ENCODE data around the gene IGSF10.

IGSF10 gene

DNA sequence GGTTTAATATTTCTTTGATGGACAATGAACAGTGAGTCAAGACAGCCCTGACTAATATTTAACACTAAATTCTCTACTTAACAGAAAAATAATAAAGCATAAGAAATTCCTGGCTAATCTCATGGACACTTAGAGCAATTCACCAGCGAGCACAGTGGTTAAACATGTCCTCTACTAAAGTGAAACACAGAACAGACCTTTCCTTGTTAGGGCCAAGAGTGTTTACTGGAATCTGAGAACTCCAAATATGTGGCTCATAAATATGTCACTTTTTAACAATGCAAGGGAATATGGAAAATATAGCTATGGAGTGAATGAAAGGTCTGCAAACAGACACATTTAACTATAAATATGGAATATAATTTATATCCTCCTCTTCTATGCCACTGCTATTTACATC lies 18.6 kb upstream of the IGSF10 start:
- Histone ChIP-seq H3K9me3 (ENCODE audit: low read length) (peaks cover 2% of the 10 kb centered on the region), H3K36me3 (ENCODE audit: insufficient read depth, low read length) (no peaks in the 10 kb centered on the region), H3K4me1 (ENCODE audit: insufficient read depth, low read length) (no peaks in the 10 kb centered on the region), H2AFZ (ENCODE audit: low read depth, low read length) (no peak overlapping the region), H3K27me3 (ENCODE audit: insufficient read depth, low read length) (no peaks in the 10 kb centered on the region), H3K4me3 (ENCODE audit: low read length) (no peak overlapping the region)

DNA sequence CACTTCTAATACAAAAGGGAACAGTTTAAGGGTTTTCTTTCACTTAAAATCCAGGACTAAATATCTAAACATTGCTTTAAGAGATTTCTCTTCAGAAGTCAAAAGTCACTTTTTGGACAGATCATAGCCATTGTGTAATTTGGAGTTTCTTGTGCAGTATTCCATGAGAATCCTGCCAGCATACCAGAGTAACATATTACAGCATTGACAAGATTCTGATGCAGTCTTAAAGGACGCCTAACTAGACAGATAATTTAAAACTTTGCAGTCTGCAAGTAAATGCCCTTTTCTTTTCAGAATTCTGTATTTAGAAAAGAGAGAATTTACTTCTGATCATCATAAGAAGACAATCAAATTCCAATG lies 17.5 kb upstream of the IGSF10 start:
- Histone ChIP-seq H2AFZ (ENCODE audit: low read depth, low read length) (no peak overlapping the region), H3K9me3 (ENCODE audit: low read length) (peaks cover 2% of the 10 kb centered on the region), H3K4me3 (ENCODE audit: low read length) (no peak overlapping the region), H3K36me3 (ENCODE audit: insufficient read depth, low read length) (no peaks in the 10 kb centered on the region), H3K27me3 (ENCODE audit: insufficient read depth, low read length) (no peaks in the 10 kb centered on the region), H3K4me1 (ENCODE audit: insufficient read depth, low read length) (no peaks in the 10 kb centered on the region)

GRCh38 chr3:151477591-151478334 lies 16.9 kb upstream of the IGSF10 start:
- H3K27me3 ChIP-seq (ENCODE audit: insufficient read depth, low read length), result no peaks in the 10 kb centered on the region
- no peak overlapping the region for H2AFZ ChIP-seq (ENCODE audit: low read depth, low read length)
- no peak overlapping the region for H3K4me3 ChIP-seq (ENCODE audit: low read length)
- peaks cover 2% of the 10 kb centered on the region for H3K9me3 ChIP-seq (ENCODE audit: low read length)
- H3K4me1 ChIP-seq (ENCODE audit: insufficient read depth, low read length), result no peaks in the 10 kb centered on the region
- H3K36me3 ChIP-seq (ENCODE audit: insufficient read depth, low read length), result no peaks in the 10 kb centered on the region

- Histone ChIP-seq H3K4me3 (ENCODE audit: low read length) (no peak overlapping the region), H3K9me3 (ENCODE audit: low read length) (no peaks in the 10 kb centered on the region)
These were observed 15.6 kb upstream of the IGSF10 start for GRCh38 chr3:151476344-151477018.

GRCh38 chr3:151468284-151468917 lies 7.5 kb upstream of the IGSF10 start:
- no peaks in the 10 kb centered on the region for H3K36me3 ChIP-seq (ENCODE audit: insufficient read depth, low read length)
- no peaks in the 10 kb centered on the region for H3K4me1 ChIP-seq (ENCODE audit: insufficient read depth, low read length)
- peaks cover 4% of the 10 kb centered on the region for H3K27me3 ChIP-seq (ENCODE audit: insufficient read depth, low read length)
- no peak overlapping the region for H2AFZ ChIP-seq (ENCODE audit: low read depth, low read length)
- no peaks in the 10 kb centered on the region for H3K9me3 ChIP-seq (ENCODE audit: low read length)
- no peak overlapping the region for H3K4me3 ChIP-seq (ENCODE audit: low read length)

More at GRCh38 chr3:151476344-151477018, 15.6 kb upstream of the IGSF10 start:
- H2AFZ ChIP-seq (ENCODE audit: low read depth, low read length), result no peak overlapping the region
- no peaks in the 10 kb centered on the region for H3K4me1 ChIP-seq (ENCODE audit: insufficient read depth, low read length)
- H3K36me3 ChIP-seq (ENCODE audit: insufficient read depth, low read length), result no peaks in the 10 kb centered on the region
- no peaks in the 10 kb centered on the region for H3K27me3 ChIP-seq (ENCODE audit: insufficient read depth, low read length)

DNA sequence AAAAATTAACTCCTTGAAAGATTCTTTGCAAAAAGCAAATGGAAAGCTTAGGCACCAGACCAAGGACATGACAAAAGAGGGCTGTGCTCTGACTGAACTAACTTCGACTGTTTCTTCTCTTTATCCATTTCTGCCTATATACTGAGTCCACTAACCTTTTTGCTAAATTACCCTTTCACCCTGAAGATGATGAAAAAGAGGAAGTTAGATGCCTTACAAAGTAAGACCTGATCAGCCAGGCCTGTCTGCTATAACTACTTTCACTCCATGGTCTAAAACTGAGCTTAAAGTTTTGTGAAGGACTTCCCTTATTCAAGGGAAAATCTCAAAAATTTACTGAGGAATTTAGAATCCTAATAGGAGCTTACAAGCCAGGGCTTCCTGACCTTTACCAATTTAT lies 6.2 kb upstream of the IGSF10 start:
- H3K36me3 ChIP-seq (ENCODE audit: insufficient read depth, low read length), result no peaks in the 10 kb centered on the region

DNA sequence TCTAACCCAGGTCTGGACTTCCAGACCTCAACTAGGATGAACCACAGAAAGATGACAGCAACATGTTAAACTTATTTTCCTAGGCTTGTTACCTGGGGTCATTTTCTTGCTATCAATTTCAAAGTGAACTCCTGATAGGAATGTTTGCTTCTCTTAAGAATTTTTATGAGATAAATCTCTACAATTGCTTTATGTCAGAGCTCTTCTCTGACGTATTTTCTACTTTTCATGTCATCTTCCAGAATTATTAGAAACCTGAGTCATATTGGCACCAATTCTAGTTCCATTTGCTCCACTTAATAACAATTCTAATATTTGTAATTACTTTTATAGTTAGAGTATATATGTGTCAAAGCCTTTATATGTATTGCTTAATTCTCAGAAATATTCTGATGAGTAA lies 2.1 kb upstream of the IGSF10 start:
- no peak overlapping the region for H2AFZ ChIP-seq (ENCODE audit: low read depth, low read length)
- no peak overlapping the region for H3K4me3 ChIP-seq (ENCODE audit: low read length)
- no peaks in the 10 kb centered on the region for H3K4me1 ChIP-seq (ENCODE audit: insufficient read depth, low read length)
- no peaks in the 10 kb centered on the region for H3K9me3 ChIP-seq (ENCODE audit: low read length)
- H3K27me3 ChIP-seq (ENCODE audit: insufficient read depth, low read length), result peaks cover 37% of the 10 kb centered on the region
- H3K36me3 ChIP-seq (ENCODE audit: insufficient read depth, low read length), result no peaks in the 10 kb centered on the region

More for the DNA sequence above, 6.2 kb upstream of the IGSF10 start:
- H3K4me3 ChIP-seq (ENCODE audit: low read length), result no peak overlapping the region
- no peak overlapping the region for H2AFZ ChIP-seq (ENCODE audit: low read depth, low read length)
- no peaks in the 10 kb centered on the region for H3K4me1 ChIP-seq (ENCODE audit: insufficient read depth, low read length)
- peaks cover 11% of the 10 kb centered on the region for H3K27me3 ChIP-seq (ENCODE audit: insufficient read depth, low read length)
- H3K9me3 ChIP-seq (ENCODE audit: low read length), result no peaks in the 10 kb centered on the region

- no peaks in the 10 kb centered on the region for H3K4me1 ChIP-seq (ENCODE audit: insufficient read depth, low read length)
- no peaks in the 10 kb centered on the region for H3K9me3 ChIP-seq (ENCODE audit: low read length)
- no peak overlapping the region for H2AFZ ChIP-seq (ENCODE audit: low read depth, low read length)
- peaks cover 37% of the 10 kb centered on the region for H3K27me3 ChIP-seq (ENCODE audit: insufficient read depth, low read length)
- H3K36me3 ChIP-seq (ENCODE audit: insufficient read depth, low read length), result no peaks in the 10 kb centered on the region
- H3K4me3 ChIP-seq (ENCODE audit: low read length), result no peak overlapping the region
These were observed 1.5 kb upstream of the IGSF10 start for GRCh38 chr3:151462278-151462780.

GRCh38 chr3:151460228-151460627 lies 633 bp downstream of the IGSF10 start:
- Histone ChIP-seq H3K4me1 (ENCODE audit: insufficient read depth, low read length) (no peaks in the 10 kb centered on the region), H3K36me3 (ENCODE audit: insufficient read depth, low read length) (no peaks in the 10 kb centered on the region), H3K9me3 (ENCODE audit: low read length) (no peaks in the 10 kb centered on the region), H3K4me3 (ENCODE audit: low read length) (no peak overlapping the region), H3K27me3 (ENCODE audit: insufficient read depth, low read length) (peaks cover 36% of the 10 kb centered on the region), H2AFZ (ENCODE audit: low read depth, low read length) (no peak overlapping the region)

DNA sequence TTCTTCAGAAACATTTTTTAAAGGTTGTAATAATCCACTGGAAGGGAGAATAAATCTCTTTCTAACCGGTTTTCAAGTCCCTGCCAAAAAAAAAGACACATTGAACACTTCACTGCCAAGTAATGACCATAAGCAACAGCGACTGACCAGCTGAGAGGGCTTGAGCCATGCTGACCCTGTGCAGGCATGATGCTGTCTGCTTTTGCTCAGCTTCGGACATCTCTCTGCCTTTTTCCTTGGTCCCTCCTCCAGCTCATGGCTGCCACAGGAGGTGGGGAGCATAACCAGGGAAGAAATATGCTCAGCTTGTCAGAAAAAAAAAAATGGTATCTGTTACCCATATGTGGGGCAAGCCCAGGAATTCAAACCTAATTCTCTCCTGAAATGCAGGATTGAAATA lies 1.5 kb downstream of the IGSF10 start:
- H3K36me3 ChIP-seq (ENCODE audit: insufficient read depth, low read length), result no peaks in the 10 kb centered on the region
- no peaks in the 10 kb centered on the region for H3K9me3 ChIP-seq (ENCODE audit: low read length)
- no peaks in the 10 kb centered on the region for H3K4me1 ChIP-seq (ENCODE audit: insufficient read depth, low read length)
- H2AFZ ChIP-seq (ENCODE audit: low read depth, low read length), result no peak overlapping the region
- no peak overlapping the region for H3K4me3 ChIP-seq (ENCODE audit: low read length)
- H3K27me3 ChIP-seq (ENCODE audit: insufficient read depth, low read length), result peaks cover 34% of the 10 kb centered on the region

- Histone ChIP-seq H3K9me3 (ENCODE audit: low read length) (no peaks in the 10 kb centered on the region), H2AFZ (ENCODE audit: low read depth, low read length) (no peak overlapping the region)
These were observed 4.8 kb downstream of the IGSF10 start for GRCh38 chr3:151456065-151456464.

GRCh38 chr3:151452841-151453240 lies 8.0 kb downstream of the IGSF10 start:
- Histone ChIP-seq H3K36me3 (ENCODE audit: insufficient read depth, low read length) (no peaks in the 10 kb centered on the region), H3K4me1 (ENCODE audit: insufficient read depth, low read length) (no peaks in the 10 kb centered on the region), H2AFZ (ENCODE audit: low read depth, low read length) (no peak overlapping the region), H3K27me3 (ENCODE audit: insufficient read depth, low read length) (no peaks in the 10 kb centered on the region), H3K4me3 (ENCODE audit: low read length) (no peak overlapping the region), H3K9me3 (ENCODE audit: low read length) (no peaks in the 10 kb centered on the region)

More at GRCh38 chr3:151456065-151456464, 4.8 kb downstream of the IGSF10 start:
- H3K4me1 ChIP-seq (ENCODE audit: insufficient read depth, low read length), result no peaks in the 10 kb centered on the region
- peaks cover 21% of the 10 kb centered on the region for H3K27me3 ChIP-seq (ENCODE audit: insufficient read depth, low read length)
- no peaks in the 10 kb centered on the region for H3K36me3 ChIP-seq (ENCODE audit: insufficient read depth, low read length)
- H3K4me3 ChIP-seq (ENCODE audit: low read length), result no peak overlapping the region

GRCh38 chr3:151452368-151452767 lies 8.5 kb downstream of the IGSF10 start:
- Histone ChIP-seq H3K4me1 (ENCODE audit: insufficient read depth, low read length) (no peaks in the 10 kb centered on the region), H3K27me3 (ENCODE audit: insufficient read depth, low read length) (no peaks in the 10 kb centered on the region), H3K36me3 (ENCODE audit: insufficient read depth, low read length) (no peaks in the 10 kb centered on the region), H2AFZ (ENCODE audit: low read depth, low read length) (no peak overlapping the region), H3K9me3 (ENCODE audit: low read length) (no peaks in the 10 kb centered on the region), H3K4me3 (ENCODE audit: low read length) (no peak overlapping the region)

Measured in neuron (in vitro differentiated cells).